ENCODE data around the gene EXT2. TPM values are rescaled to one million over a fixed set of nuclear protein-coding genes. Genes with fewer than 3 reads are reported as not detected.
A peak's percentile ranks its signal among the peaks of the same experiment; 100 is the strongest.

EXT2 gene
- total and polyA plus RNA-seq, 2 of the 13 experiments (the other 11 are each of a cell fraction or from before 2014, with no cell fraction given), result 61.5 to 68.7 TPM

DNA sequence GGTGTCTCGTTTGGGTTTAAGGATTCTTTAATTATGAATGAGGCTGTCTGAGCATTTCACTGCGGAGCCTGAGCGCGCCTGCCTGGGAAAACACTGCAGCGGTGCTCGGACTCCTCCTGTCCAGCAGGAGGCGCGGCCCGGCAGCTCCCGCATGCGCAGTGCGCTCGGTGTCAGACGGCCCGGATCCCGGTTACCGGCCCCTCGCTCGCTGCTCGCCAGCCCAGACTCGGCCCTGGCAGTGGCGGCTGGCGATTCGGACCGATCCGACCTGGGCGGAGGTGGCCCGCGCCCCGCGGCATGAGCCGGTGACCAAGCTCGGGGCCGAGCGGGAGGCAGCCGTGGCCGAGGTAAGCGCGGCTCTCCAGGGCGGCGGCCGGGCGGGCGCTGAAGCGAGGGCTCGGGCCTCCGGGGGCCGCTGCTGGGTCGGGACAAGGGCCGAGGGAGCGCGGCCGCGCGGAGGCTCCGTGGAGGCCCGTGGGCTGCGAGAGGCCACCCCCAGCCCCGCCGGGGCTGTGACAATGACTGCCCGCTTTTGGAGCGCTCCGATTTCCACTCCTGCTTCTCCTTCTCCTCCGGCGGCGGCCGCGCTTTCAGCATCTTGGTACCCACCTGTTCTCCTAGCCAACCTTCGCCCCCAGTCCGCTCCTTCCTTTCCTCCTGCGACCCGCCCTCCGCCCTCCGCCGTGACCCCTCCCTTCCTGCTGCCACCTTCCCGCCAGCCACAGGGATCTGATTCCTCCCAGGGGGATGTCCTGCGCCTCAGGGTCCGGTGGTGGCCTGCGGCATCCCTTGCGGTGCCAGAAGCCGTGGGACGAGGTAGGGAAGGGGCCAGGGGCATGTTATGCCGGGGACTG lies at the start of gene EXT2 (continued):
- TF ChIP-seq FOXO1 (CRISPR knock-in tag; IDR thresholded peaks at IDR 0.05) (peak; percentile 16; the same call in 1 of the 2 replicates), ARHGAP35 (CRISPR knock-in tag; IDR thresholded peaks at IDR 0.05; ENCODE audit: borderline replicate concordance) (no peak; the same call in 1 of the 2 replicates), HCFC1 (IDR thresholded peaks at IDR 0.05; ENCODE audit: low read depth, low read length) (no peak), NKX3-1 (CRISPR knock-in tag; IDR thresholded peaks at IDR 0.05) (no peak), ZBTB7B (CRISPR knock-in tag; IDR thresholded peaks at IDR 0.05) (no peak), FOXK2 (IDR thresholded peaks at IDR 0.05) (no peak), EEA1 (CRISPR knock-in tag; IDR thresholded peaks at IDR 0.05; ENCODE audit: borderline replicate concordance) (peak; percentile 78; the same call in 1 of the 2 replicates), SYNCRIP (IDR thresholded peaks at IDR 0.05; ENCODE audit: insufficient read depth, low read depth, low read length) (no peak), HOXA5 (CRISPR knock-in tag; IDR thresholded peaks at IDR 0.05) (no peak), CREB1 (IDR thresholded peaks at IDR 0.05) (no peak), CREB1 (CRISPR knock-in tag; IDR thresholded peaks at IDR 0.05) (no peak), ZNF737 (CRISPR knock-in tag; IDR thresholded peaks at IDR 0.05; ENCODE audit: borderline replicate concordance) (no peak), FOXM1 (CRISPR knock-in tag; IDR thresholded peaks at IDR 0.05) (no peak), ZNF17 (CRISPR knock-in tag; IDR thresholded peaks at IDR 0.05) (no peak), PTBP1 (IDR thresholded peaks at IDR 0.05; ENCODE audit: low read depth, low read length, poor library complexity, severe bottlenecking) (no peak), HES4 (CRISPR knock-in tag; IDR thresholded peaks at IDR 0.05; ENCODE audit: borderline replicate concordance) (peak; percentile 35; the same call in 1 of the 2 replicates), ISL2 (CRISPR knock-in tag; IDR thresholded peaks at IDR 0.05) (no peak), ZNF138 (CRISPR knock-in tag; IDR thresholded peaks at IDR 0.05; ENCODE audit: low read depth) (no peak), HOXA3 (CRISPR knock-in tag; IDR thresholded peaks at IDR 0.05) (no peak)
- TF ChIP-seq, protein P1, sequence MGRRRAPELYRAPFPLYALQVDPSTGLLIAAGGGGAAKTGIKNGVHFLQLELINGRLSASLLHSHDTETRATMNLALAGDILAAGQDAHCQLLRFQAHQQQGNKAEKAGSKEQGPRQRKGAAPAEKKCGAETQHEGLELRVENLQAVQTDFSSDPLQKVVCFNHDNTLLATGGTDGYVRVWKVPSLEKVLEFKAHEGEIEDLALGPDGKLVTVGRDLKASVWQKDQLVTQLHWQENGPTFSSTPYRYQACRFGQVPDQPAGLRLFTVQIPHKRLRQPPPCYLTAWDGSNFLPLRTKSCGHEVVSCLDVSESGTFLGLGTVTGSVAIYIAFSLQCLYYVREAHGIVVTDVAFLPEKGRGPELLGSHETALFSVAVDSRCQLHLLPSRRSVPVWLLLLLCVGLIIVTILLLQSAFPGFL (CRISPR knock-in tag; IDR thresholded peaks at IDR 0.05), result no peak
- TF ChIP-seq, protein P2, sequence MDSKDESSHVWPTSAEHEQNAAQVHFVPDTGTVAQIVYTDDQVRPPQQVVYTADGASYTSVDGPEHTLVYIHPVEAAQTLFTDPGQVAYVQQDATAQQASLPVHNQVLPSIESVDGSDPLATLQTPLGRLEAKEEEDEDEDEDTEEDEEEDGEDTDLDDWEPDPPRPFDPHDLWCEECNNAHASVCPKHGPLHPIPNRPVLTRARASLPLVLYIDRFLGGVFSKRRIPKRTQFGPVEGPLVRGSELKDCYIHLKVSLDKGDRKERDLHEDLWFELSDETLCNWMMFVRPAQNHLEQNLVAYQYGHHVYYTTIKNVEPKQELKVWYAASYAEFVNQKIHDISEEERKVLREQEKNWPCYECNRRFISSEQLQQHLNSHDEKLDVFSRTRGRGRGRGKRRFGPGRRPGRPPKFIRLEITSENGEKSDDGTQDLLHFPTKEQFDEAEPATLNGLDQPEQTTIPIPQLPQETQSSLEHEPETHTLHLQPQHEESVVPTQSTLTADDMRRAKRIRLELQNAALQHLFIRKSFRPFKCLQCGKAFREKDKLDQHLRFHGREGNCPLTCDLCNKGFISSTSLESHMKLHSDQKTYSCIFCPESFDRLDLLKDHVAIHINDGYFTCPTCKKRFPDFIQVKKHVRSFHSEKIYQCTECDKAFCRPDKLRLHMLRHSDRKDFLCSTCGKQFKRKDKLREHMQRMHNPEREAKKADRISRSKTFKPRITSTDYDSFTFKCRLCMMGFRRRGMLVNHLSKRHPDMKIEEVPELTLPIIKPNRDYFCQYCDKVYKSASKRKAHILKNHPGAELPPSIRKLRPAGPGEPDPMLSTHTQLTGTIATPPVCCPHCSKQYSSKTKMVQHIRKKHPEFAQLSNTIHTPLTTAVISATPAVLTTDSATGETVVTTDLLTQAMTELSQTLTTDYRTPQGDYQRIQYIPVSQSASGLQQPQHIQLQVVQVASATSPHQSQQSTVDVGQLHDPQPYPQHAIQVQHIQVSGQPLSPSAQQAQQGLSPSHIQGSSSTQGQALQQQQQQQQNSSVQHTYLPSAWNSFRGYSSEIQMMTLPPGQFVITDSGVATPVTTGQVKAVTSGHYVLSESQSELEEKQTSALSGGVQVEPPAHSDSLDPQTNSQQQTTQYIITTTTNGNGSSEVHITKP (CRISPR knock-in tag; IDR thresholded peaks at IDR 0.05; ENCODE audit: low read depth), result no peak
- TF ChIP-seq, protein P3, sequence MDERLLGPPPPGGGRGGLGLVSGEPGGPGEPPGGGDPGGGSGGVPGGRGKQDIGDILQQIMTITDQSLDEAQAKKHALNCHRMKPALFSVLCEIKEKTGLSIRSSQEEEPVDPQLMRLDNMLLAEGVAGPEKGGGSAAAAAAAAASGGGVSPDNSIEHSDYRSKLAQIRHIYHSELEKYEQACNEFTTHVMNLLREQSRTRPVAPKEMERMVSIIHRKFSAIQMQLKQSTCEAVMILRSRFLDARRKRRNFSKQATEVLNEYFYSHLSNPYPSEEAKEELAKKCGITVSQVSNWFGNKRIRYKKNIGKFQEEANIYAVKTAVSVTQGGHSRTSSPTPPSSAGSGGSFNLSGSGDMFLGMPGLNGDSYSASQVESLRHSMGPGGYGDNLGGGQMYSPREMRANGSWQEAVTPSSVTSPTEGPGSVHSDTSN (CRISPR knock-in tag; IDR thresholded peaks at IDR 0.05), result no peak
- TF ChIP-seq, protein P4, sequence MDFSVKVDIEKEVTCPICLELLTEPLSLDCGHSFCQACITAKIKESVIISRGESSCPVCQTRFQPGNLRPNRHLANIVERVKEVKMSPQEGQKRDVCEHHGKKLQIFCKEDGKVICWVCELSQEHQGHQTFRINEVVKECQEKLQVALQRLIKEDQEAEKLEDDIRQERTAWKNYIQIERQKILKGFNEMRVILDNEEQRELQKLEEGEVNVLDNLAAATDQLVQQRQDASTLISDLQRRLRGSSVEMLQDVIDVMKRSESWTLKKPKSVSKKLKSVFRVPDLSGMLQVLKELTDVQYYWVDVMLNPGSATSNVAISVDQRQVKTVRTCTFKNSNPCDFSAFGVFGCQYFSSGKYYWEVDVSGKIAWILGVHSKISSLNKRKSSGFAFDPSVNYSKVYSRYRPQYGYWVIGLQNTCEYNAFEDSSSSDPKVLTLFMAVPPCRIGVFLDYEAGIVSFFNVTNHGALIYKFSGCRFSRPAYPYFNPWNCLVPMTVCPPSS (IDR thresholded peaks at IDR 0.05), result no peak
- TF ChIP-seq, protein P5, sequence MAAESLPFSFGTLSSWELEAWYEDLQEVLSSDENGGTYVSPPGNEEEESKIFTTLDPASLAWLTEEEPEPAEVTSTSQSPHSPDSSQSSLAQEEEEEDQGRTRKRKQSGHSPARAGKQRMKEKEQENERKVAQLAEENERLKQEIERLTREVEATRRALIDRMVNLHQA (CRISPR knock-in tag; IDR thresholded peaks at IDR 0.05), result no peak
